Stimulated activated naive CD8-positive, alpha-beta T cell treated with anti-CD3 and anti-CD28 coated beads, Interleukin-15, Interleukin-2, amounts not matched to agents 100 U/mL and 50 U/mL, for 24 hours (primary cell): ENCODE measurements around the gene ARHGEF7.
"Not testable (repeated sequence)": the region's sequence is repeated elsewhere in the genome, so short reads cannot be mapped to it uniquely, and the experiment has no call there.

Experiments
- ATAC-seq: fragments of 150-1000 bp; cut with Tn5 transposase; one replicate; pipeline ENCODE4 v1.10.0; 2021
- DNase-seq: peaks from one replicate; pipeline ENCODE4 v3.0.0; 2021

The ARHGEF7 gene, protein sequence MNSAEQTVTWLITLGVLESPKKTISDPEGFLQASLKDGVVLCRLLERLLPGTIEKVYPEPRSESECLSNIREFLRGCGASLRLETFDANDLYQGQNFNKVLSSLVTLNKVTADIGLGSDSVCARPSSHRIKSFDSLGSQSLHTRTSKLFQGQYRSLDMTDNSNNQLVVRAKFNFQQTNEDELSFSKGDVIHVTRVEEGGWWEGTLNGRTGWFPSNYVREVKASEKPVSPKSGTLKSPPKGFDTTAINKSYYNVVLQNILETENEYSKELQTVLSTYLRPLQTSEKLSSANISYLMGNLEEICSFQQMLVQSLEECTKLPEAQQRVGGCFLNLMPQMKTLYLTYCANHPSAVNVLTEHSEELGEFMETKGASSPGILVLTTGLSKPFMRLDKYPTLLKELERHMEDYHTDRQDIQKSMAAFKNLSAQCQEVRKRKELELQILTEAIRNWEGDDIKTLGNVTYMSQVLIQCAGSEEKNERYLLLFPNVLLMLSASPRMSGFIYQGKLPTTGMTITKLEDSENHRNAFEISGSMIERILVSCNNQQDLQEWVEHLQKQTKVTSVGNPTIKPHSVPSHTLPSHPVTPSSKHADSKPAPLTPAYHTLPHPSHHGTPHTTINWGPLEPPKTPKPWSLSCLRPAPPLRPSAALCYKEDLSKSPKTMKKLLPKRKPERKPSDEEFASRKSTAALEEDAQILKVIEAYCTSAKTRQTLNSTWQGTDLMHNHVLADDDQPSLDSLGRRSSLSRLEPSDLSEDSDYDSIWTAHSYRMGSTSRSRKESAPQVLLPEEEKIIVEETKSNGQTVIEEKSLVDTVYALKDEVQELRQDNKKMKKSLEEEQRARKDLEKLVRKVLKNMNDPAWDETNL

GRCh38 chr13:111115061-111115964 lies at the start of gene ARHGEF7:
ARHGEF7 (plus strand) TSS chr13:111115310; CDS start chr13:111115527, 217 bp downstream.
- ATAC-seq (peak; percentile 55), DNase-seq (peak; percentile 6)

- no peak for DNase-seq
- ATAC-seq: no peak
Observed at GRCh38 chr13:111065698-111066097, 49.4 kb upstream of the ARHGEF7 start.

DNA sequence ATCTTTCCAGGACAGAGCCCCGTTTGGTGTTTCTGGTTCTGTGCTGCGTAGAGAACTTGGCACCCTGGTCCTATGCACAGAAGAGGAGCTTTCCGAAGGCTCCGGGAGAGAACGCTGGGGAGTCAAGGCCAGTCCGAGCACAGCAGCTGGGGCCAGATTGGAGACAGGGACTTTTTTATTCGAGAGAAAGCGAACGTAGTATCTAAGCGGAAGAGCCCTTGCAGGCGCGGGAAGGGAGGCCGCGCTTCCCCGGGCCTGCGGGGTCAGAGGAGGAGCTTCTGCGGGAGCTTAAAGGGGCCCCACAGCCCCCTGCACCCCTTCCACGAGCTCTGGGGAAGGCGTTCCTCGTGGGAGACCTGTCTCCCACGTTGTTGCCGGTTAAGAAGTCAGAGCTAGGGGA lies 48.6 kb upstream of the ARHGEF7 start:
- ATAC-seq (no peak), DNase-seq (no peak)

- ATAC-seq: no peak
- no peak for DNase-seq
Observed at GRCh38 chr13:111068009-111068350, 47.1 kb upstream of the ARHGEF7 start.

- DNase-seq, ATAC-seq: not testable (repeated sequence)
Observed at GRCh38 chr13:111071120-111071519, 44.0 kb upstream of the ARHGEF7 start.

DNA sequence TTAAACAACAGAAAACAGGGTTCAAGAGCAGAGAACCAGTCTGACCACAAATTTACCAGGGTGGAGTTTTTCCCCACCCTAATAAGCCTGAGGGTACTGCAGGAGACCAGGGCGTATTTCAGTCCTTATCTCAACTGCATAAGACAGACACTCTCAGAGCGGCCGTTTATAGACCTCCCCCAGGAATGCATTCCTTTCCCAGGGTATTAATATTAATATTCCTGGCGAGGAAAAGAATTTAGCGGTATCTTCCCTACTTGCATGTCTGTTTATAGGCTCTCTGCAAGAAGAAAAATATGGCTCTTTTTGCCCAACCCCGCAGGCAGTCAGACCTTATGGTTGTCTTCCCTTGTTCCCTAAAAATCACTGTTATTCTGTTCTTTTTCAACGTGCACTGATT lies 43.6 kb upstream of the ARHGEF7 start:
- ATAC-seq, DNase-seq: not testable (repeated sequence)

DNA sequence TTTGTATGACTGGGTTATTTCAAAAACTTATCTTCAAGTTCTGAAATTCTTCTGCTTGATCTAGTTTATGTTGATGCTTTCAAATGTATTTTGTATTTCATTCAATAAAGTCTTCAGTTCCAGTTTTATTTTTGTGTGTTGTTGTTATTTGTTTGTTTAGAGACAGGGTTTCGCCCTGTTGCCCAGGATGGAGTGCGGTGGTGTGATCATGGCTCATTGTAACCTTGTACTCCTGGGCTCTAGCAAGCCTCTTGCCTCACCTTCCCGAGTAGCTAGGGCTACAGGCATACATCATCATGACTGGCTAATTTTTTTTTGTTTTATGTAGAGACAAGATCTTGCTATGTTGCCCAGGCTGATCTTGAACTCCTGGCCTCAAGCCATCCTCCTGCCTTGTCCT lies 40.3 kb upstream of the ARHGEF7 start:
- DNase-seq (no peak), ATAC-seq (no peak)

DNA sequence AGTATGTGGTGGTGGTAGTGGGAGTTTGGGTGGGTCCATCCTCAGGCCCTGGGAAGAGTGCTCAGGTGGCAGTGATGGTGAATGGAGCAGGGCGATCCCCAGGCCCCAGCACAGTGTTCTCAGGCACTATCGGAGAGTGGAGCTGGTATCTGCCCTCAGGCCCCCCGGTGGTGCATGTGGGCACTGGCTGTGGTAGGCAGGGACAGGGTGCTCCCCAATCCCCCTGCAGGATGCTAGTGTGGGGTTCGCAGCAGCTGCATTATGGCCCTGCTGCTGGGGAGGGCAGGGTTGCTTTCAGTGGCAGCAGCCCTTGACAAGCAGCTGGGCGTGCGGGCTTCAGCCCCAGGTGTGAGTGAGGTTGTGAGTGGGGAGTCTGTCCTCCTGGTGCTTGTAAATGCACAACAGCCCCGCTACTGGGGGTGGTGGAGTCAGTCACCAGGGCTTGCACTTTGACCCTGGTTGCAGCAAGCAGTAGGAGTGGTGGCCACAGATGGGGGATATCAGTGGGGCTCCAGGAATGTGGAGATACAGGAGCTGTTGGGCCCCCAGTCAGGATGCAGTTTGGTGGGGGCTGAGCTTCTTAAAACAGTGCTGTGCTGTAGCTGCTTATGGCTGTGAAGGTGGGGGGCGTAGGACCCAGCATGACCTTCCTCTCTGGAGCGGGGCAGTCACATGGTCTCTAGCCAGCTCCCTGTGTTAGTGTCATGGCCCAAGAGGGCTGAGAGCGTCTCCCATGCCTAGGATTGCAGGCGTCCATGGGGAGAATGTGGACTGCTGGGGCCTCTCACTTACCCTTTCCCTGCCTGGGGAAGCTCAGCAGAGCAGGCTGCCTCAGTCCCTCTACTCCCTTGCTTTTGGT lies 38.7 kb upstream of the ARHGEF7 start:
- ATAC-seq (peak; percentile 19), DNase-seq (no peak)

DNA sequence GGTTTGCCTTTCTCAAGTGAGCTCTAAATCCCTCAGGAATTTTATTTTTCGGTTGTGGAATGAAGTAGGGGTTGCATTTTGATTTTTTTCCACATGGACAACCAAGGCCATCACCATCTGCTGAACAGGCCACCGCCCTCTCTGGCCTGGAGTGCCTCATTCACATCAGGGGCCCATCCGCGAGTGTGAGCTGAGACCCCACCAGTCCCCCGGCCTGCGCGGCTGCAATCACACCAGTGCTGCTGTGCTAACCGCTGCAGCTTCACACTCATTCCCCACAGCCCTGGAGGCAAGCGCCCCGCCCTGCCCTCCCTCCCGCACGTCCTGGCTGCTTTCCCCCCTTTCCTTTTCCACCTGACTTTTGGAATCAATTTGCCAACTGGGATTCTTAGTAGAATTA lies 35.7 kb upstream of the ARHGEF7 start:
- DNase-seq: no peak
- ATAC-seq: no peak

- ATAC-seq (no peak), DNase-seq (no peak)
Observed at GRCh38 chr13:111080642-111081041, 34.5 kb upstream of the ARHGEF7 start.

DNA sequence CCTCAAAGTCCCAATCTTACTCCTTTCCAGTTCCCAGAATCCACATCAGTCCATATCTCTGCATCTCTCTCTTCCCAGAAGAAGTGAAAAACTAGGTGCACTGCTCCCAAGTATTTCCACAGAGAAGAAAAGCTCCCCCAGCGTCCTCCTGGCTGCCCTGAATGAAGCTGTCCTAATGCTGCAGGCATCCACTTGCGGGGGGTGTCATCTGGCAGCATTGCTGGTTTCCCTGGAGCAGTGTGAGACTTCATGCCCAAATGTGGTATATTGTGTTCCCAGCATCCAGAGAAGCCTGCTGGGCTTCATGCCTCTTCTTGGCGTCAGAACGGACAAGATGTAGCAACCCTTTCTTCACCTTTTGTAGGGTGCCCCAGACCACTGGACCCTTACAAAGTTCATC lies 32.9 kb upstream of the ARHGEF7 start:
- ATAC-seq (no peak), DNase-seq (no peak)

- ATAC-seq, DNase-seq: not testable (repeated sequence)
Observed at GRCh38 chr13:111082769-111083168, 32.3 kb upstream of the ARHGEF7 start.

DNA sequence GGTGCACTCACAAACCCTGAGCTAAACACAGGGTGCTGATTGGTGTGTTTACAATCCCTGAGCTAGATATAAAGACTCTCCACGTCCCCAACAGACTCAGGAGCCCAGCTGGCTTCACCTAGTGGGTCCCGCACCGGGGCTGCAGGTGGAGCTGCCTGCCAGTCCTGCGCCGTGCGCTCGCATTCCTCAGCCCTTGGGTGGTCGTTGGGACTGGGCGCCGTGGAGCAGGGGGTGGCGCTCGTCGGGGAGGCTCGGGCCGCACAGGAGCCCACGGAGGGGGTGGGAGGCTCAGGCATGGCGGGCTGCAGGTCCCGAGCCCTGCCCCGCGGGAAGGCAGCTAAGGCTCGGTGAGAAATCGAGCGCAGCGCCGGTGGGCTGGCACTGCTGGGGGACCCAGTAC lies 31.4 kb upstream of the ARHGEF7 start:
- DNase-seq, ATAC-seq: not testable (repeated sequence)

DNA sequence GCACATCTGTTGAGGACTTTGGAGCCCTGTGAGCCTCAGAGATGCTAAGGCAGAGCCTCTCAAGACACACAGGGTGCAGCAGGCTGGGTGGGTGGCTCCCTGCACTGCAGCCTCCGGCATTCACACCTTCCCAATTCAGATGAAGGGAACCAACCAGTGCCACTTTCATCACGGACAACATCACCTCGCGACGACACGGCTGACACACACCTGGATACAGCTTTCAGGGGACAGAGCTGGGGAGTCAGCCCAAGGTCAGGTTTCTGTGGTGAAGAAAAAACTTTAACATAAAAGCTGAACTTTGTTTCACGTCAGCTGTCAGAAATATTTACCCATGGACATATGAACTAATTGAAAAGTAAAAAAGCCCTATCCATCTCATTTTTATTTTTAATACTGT lies 24.9 kb upstream of the ARHGEF7 start:
- ATAC-seq: no peak

DNA sequence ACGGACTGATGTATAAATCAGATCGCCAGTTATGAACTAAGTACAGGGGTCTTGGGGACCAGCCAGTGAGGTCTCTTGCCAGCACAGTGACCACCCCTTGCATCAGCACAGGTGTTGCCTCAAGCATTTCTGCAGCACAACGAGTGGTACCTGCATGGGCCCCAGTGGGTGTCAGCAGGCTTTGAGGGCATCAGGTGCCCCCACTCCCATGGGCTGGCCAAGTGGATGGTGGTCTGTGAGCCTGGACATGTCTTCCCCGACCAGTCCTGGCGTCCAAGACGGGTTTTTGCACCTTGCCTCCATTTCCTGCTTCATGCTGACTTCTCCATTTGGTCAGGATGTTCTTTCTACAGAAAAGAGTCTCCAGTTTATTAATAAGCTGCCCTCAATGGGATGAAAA lies 22.4 kb upstream of the ARHGEF7 start:
- DNase-seq: no peak
- no peak for ATAC-seq

More for the DNA sequence above, 24.9 kb upstream of the ARHGEF7 start:
- no peak for DNase-seq

DNA sequence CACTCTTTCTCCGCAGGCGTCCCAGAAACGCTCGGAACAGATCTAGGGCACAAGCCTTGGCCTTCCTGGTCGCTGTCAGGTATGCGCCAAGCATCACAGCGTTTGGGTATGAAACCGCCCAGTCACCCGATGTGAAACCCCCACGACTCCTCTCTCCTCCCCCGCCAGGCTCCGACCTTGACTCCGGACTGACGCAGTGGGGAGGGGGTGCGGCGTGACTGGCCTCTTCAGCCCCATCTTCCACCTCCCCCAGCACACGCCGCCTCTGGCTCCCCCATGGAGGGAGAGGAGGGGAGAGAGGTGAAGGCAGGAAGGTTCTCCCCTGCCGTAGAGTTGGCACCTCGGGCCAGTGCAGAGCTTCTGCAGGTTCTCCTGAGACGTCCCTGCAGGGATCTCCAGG lies 22.0 kb upstream of the ARHGEF7 start:
- ATAC-seq: no peak
- no peak for DNase-seq

DNA sequence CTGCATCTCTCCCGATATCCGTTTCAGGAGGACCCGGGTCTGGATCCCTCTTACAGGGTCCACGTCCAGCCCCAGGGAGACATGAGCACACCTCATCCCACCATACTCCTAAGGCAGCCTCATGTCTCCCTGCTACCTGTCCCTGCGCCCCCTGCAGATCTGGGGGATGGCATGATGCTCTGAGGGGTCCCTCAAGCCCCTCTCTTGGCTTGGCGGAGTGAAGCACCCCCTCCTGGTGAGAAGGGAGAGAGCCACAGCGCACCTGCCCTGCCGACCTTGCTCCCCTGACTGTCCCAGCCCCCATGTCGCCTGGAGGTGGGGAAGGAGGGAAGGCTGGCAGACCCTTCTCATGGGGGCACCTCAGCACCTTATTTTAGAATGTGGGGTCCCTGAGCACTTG lies 21.5 kb upstream of the ARHGEF7 start:
- ATAC-seq (no peak), DNase-seq (no peak)

DNA sequence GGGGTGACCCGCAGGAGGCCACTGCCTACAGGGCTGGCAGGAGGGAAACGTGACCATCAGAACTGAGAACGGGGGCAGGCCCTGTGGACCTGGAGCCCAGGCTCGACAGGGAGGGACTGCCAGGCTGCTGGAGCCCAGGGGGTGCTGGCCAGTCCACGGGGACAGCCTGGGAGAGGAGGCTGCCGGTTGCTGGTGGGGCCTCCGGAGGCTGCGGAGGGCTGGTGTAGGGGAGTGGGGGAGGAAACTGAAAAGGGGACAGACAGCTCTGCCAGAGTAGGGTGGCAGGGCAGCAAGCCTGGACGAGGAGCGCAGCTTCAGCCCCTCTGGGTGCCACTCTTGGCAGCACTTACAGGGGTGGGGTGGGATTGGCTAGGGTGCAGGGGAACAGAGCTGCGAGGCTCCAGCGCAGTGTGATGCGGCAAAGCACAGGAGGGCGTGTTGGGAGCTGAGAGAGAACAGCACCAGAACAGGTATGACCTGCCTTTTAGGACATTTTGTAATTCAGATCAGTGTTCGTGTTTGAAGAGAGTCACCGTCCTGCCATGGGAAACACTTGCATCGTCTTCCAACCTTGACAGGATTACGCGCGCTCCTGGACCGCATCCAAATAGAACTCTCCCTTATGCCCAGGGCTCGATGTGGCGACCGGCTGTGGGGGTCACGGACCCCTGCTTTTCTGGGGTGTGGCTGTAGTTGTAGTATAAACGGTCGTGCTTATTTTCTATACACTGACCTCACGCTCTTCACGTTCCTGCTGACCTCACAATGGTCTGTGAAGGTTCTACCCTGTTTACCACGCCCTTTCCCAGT lies 19.9 kb upstream of the ARHGEF7 start:
- no peak for DNase-seq

DNA sequence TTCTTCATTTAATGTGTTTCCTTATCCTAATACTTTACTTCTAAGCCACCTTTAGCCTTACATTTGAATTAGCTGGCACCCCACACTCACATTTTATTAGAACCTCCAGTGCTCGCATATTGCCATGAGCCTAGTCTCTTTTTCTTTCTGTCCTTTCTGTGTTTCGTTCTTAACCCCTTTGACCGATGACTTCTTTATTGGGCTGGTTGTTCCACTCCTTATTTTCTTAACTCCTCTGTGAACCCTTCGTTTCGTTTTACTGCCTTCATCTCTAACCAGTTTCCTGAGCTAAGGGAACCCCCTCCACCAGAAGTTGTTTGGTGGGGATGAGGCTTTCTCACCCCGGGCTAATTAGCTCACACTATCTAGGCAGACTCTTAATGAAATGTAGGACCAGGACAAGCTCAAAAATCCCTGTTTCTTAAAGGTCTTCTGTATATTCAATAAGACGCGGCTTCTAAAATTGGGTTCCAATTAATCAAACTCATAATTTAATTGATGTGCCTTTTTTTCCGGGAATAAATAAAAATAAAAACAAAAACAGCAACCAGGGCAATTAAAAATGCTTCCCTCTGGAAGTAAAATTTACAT lies 19.1 kb upstream of the ARHGEF7 start:
- no peak for ATAC-seq
- DNase-seq: no peak

More for the DNA sequence above, 19.9 kb upstream of the ARHGEF7 start:
- ATAC-seq: no peak

DNA sequence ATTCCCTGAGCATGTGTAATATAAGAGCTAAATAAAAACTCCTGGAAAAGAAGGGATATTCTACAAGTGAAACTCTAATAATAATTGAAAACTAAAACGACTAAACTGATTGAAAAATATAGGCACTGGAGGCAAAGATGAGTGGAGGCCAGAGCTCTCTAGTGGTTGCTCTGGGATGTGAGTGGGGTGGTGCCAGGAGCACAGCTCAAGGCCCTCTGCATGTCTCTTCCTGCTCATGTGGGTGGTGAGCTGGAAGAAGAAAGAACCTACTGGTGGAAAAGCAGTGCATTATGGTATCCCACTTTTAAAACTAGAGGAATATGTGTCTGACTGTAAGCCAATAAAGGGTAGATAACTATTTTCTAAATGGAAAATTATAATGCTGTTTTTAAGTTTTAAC lies 15.8 kb upstream of the ARHGEF7 start:
- DNase-seq (no peak), ATAC-seq (no peak)
